HG03045 (cell line): ENCODE measurements around the gene TSPAN17.

ENCODE experiments used
- ATAC-seq: cut with Tn5 transposase; IDR thresholded peaks from one replicate; pipeline ENCODE4 v1.9.1; 2021; ENCODE audit warnings: mild to moderate bottlenecking, moderate library complexity; ENCODE audit not compliant: unreplicated experiment

TSPAN17 gene

DNA sequence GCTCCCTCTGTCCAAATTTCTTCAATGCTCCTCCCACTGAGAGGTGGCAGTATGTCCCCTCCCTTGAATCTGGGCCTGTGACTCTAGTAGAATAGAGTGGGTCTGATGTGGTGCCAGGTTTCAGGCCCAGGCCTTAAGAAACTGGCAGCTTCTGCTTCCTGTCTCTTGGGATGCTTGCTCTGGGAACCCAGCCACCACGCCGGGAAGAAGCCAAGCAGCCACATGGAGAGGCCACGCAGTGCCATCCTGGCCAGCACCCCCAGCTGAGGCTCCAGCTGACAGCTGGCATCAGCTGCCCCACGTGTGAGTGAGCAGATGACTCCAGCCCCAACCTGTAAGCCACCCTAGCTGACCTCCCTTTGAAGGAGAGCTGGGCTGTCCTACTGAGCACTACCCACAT lies 7.3 kb upstream of the TSPAN17 start:
- no peak for ATAC-seq

DNA sequence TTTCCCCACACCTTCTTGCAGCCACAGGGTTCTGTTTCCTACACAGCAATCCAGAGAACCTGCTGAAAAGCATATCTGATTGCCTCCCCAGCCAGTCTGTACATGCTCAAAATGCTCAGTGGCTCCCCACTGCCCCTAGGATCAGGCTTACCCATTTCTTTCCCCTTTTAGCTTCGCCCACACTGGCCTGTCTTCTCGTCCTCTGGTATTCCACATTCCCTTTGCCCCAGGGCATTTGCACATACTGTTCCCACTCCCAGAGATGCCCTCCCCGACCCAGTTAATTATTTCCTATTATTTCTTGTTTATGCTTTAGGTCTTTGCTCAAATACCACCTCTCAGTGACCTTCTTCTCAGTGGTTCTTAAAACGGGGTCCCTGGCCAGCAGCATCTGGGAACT lies 6.7 kb upstream of the TSPAN17 start:
- ATAC-seq: no peak

DNA sequence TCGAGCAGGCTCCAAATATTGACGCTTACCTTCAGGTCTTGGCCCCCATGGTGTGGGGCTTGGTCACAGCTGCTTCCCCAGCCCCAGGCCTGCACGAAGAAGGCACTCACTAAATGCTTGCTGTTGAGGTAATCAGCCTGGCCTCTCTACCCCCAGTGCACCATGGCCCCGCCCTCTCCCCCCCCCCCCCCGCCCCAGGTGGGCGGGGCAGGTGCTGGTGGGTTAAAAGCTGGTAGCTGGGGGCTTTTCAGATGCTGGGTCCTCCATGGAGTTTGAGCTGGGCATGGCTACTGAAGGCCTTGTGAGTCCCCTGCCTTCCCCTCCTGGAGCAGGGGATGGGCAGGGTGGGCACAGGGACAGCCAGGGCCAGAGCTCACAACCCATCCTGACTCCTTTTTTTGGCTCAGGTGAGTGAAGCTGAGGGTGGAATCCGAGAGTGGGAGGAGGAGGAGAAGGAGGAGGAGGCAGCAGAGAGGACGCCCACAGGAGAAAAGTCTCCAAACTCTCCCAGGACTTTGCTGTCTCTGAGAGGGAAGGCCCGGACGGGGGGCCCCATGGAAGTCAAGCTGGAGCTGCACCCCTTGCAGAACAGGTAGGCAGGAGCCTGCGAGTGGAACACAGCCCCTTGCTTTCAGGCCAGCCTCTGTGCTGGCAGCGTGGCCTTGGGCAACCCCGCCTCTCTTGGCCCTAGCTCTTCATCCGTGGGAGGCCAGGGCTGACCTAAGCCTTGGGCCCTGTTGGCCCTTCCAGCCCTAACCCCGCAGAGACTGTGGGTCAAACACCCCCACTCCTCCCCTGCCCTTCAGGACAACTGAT lies 4.4 kb upstream of the TSPAN17 start:
- ATAC-seq: no peak

DNA sequence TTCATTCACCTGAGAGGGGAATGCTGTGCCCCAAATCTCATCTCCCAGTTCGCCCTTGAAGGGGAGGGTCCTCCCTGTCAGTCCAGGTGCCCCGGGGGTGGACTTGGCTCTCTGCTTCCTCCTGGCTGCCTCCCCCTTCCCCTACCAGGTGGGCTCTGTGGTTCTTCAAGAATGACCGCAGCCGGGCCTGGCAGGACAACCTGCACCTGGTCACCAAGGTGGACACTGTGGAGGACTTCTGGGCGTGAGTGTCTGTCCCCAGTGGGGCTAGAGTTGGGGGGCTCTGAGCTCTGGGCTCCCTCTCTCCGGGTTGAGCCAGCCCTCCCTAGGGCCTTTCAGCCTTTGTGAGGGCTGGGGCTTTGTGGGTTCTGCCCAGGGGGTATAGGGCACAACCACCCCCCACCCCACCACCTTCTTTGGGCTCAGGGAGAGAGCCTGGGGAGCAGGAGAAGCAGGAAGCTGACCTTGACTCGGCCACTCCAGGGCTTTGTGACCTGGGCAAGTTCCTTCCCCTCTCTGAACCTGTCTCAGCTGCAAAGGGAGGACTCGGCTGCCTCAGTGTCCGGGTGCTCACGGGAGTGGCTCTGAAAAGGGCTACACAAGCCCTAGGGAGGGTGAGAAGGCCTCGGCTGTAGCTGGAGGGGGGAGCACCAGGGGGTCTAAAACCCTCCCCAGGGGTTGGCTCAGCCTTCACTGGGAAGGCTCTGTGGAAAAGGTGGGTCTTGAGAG lies 3.6 kb upstream of the TSPAN17 start:
- no peak for ATAC-seq

DNA sequence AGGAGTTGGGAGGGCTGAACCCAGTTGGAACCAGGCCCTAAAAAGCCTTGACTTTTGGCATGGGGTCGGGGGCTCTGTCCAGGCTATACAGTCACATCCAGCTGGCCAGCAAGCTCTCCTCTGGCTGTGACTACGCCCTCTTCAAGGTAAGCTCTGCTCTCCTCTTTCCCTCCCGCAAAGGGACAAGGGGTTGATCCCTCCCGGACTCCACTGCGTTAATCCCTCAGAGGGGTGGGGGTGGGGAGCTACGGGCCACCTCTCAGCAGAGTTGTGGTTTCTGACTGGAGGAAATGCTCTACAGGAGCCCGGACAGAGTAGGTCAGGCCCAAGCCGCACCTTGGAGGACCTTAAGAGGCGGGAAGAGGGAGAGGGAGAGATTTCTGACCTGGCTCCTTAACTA lies 3.0 kb upstream of the TSPAN17 start:
- ATAC-seq: no peak

DNA sequence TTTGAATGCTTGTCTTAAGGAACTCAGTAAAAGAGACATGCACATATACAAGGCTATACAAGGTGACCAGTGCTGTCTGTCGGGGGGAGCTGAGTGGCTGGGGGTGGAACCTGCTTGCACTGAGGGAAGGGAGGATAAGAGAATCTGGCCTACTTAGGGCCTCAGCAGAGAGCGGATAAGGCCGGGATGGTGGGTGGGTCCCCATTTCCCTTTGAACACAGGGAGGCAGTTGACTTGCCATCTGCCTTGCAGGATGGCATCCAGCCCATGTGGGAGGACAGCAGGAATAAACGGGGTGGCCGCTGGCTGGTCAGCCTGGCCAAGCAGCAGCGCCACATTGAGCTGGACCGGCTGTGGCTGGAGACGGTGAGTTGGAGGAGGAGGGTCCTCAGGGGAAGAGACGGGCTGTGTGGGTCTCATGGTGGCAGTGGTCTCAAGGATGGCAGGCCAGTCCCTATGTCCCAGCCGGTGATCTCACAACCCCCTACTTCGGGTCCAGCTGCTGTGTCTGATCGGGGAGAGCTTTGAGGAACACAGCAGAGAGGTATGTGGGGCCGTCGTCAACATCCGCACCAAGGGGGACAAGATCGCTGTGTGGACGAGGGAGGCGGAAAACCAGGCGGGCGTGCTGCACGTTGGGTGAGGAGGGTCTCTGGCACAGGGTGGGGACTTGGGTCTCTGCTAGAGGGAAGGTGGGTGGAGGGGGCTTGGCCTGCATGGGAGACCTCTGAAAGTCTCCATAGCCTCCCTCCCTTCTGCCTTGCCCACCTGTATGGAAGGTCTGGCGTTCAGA lies 2.2 kb upstream of the TSPAN17 start:
- no peak for ATAC-seq

DNA sequence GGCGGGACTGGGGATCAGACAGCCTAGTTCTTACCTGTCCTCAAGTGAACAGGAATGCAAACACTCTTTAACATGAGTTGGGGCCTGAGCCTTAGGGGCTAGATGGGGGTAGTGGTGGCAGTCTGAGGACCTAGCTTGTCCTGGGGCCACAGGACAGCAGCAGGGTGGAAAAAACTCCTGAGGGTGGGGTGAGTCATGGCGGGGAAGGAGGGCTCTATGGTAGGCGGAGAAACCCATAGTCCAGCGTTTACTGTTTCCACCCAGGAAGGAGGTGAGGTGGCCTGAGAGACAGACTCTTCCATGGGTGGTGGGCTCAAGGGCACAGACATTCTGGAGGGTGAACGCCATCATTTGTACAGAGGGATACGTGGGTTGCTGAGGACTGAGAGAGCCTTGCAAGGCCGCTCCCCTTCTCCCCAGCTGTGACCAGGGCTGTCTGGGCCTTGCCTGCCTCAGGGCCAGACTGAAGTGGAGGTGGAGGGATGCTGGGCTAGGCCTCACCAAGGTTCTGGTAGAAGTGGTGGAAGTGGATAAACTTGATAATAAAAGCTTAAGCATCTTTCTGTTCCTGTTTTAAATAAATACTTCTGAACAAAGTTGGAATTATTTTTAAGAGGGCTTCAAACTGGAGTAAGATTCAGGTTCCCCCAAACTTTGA lies 1.1 kb upstream of the TSPAN17 start:
- no peak for ATAC-seq

DNA sequence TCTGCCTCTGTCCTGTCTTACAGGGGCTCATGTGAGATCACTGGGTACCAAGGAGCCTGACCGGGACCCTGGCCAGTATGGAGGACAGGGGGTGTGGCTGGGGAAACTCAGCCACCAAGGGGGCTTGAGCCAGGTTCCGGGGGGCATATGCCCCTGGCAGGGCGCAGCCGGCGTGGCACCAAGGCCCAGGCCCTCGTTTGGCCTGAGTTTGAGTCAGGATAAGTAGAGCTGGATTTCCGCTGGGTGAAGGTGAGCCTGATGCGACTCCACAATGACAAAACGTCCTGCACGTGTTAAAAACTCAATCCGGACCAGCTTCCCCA lies 616 bp upstream of the TSPAN17 start:
- no peak for ATAC-seq

DNA sequence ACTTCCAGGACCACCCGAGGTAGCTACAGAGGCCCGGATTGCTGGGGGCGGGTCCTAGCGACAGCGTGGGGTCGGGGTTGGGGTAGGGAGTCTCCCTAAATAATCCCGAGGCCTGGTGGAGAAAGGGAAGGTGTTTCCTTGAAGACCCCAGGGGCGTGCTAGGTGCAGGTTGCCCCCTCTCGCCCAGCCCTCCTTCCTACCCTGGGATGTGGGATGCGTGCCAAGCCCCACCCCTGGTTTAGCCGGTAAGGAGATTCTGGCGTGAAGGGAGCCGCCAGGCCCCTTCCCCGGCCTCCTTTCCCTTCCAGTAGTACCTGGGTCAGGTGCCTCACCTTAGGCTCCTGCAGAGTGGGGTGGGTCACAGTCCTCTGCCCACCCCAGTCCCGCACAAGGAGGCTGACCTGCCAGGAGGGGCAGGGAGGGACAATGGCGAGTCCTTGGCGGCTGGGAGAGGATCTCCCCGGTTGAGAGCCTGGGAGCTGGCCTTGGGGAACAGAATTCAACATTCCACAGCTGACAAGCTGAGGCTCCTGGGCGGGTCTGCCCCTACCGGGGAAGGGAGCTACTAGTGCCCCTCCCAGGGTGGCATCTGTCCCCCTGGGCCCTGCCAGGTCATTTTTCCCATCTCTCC lies 674 bp downstream of the TSPAN17 start:
- no peak for ATAC-seq

DNA sequence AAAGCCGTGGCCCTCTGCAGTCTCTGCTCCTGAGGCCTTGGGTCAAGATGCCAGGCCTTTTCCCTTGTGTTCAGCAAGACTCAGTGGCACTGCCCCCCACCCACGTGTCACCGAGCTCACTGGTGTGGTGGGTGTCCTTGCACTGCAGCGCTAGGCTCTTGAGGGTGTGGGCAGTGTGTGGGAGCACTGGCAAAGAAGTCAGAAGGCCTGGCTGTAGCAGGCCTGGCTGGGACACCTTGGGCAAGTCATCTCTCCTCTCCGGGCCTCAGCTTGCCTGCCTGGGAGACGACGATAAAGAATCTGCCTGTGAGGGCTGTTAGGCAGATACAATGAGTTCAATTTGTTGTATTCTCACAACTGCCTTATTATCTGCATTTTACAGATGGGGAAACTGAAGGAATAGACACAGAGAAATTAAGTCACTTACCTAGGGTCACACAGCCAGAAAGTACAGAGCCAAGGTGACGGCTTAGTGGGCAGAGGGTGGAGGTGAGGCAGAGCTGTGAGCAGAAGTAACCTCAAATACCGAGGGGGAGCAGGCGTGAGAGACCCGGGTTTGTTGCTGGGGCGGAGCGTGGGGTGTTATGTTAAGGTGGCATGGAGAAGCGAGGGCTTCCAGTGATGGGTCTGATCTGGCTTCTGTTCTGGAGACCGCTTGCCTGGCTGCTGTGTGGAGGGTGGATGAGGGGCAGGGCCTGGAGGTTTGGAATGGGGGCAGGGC lies 1.4 kb downstream of the TSPAN17 start:
- ATAC-seq: no peak

DNA sequence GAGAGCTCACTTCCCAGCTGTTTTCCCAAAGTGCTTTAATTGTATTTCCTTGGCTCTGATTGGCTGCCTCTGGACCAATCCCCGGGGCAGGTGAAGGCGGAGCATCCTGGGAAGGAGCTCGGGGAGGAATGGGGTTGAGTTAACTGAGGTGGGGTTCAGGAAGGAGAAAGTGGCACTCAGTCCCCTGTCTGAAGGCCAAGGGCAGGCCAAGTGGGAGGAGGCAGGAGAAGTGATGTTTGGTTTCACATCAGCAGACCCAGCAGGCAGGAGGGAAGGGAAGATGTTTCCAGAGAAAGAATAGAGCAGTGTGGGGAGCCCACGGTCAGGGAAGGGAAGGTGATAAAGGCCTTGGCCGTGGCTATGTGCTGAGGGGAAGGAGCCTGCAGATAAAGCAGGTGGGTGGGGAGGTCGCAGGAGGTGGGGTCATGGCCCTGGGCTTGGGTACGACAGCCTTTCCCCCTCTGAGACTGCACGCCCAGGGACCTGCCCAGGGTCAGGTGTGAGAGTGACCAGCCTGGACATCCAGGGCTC lies 3.1 kb downstream of the TSPAN17 start:
- ATAC-seq: no peak

DNA sequence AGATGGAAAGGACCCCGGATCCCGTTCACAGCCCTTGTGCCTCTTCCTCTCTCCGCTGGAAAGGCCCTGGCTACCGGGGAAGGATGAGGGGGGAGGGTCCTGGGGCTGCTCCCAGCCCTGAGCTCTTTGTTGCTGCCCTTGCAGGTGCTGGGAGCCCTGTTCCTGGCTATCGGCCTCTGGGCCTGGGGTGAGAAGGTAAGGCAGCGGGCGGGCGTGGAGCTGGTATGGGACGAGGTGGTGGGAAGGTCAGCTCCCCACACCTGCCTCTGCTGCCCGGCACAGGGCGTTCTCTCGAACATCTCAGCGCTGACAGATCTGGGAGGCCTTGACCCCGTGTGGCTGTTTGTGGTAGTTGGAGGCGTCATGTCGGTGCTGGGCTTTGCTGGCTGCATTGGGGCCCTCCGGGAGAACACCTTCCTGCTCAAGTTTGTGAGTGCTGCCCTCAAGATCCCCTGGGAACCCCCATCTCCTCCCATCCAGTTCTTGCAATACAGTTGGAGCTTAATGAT lies 4.2 kb downstream of the TSPAN17 start:
- no peak for ATAC-seq

DNA sequence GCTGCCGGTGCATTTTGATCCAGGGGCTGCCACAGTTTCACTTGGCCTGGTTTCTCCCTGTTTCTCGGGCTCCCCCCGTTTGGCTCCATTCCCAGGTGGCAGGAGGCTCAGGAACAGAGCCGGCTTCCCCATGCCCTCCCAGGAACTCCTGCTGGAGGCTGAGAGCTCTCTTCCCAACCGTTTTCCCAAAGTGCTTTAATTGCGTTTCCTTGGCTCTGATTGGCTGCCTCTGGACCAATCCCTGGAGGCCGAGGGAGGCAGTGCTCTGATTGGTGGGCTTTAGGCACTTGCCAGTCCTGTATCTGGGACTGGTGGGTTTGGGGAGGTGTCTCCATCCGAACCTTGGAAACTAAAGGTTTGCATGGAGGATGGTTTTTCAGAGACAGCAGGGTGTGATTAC lies 4.9 kb downstream of the TSPAN17 start:
- no peak for ATAC-seq

DNA sequence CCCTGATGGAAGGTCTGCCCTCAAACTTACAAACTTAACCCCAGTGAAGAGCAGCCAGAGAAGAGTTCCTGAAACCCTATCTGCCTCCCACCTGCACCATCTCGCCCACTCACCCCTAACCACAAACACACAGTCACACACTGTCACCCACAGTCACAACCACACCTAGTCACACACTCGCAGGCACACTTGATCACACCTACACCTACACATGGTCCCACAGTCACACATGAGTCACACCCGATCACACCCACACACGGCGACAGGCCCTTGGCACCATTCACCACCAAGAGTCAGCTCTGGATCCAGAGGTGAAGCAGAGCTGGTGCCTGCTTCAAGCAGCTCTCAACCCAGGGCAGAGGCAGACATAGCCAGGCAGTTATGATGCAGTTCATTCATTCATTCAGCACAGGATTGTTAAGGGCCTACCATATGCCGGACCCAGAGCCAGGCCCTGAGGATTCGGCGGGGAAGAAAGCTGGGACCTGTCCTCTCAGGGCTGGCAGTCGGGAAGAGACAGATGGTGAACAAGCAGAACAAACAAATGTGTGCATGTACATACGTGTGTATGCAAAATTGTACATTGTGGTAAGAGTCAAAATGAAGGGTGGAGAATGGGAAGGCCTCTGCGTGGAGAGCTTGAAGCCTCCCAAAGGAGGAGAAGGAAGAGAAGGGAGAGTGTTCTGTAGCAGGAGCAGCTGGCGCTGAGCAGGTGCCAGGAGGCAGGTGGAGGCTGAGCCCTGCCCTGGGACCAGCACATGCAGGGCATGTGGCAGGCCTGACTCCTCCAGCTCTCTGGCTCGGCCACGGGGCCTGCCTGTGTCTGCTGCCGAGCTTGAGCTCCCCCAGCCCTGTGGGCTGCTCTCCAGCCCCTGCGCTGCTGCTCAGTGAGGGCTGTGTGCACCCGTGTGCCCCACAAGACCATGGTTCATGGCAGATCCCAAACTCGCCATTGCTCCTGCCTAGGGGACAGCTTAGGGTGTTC lies 6.4 kb downstream of the TSPAN17 start:
- no peak for ATAC-seq

DNA sequence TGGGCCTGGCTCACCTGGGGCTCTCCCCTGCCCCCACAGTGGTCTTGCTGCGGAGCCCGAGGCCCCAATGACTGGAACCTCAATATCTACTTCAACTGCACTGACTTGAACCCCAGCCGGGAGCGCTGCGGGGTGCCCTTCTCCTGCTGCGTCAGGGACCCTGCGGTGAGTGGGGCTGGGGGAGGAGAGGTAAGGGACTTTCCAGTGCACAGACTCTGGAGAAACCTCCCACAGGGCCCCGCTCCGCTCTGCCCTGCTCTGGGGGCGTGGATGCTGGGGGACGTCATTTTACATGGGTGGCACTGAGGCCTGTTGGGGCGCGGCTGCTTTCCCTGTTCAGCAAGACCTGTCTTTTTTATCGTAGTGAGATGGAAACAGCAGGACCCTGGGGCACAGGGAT lies 7.6 kb downstream of the TSPAN17 start:
- no peak for ATAC-seq

DNA sequence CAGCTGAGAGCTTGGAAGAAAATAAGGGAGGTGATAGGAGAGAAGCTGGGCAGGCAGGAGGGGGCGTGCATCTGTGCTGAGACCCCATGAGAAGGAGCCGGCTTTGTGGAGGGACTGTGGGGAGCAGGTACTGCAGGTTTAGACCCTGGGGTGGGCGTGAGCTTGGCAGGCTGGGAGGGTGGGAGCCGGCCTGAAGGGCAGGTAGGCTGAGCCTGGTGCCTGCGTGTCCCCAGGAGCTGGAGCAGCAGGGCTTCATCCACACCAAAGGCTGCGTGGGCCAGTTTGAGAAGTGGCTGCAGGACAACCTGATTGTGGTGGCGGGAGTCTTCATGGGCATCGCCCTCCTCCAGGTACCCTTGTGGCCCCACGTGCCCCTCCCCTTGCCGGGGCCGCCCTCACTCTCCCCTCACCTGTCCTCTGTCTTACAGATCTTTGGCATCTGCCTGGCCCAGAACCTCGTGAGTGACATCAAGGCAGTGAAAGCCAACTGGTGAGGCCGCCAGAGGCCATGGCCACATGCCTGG lies 9.2 kb downstream of the TSPAN17 start:
- no peak for ATAC-seq

DNA sequence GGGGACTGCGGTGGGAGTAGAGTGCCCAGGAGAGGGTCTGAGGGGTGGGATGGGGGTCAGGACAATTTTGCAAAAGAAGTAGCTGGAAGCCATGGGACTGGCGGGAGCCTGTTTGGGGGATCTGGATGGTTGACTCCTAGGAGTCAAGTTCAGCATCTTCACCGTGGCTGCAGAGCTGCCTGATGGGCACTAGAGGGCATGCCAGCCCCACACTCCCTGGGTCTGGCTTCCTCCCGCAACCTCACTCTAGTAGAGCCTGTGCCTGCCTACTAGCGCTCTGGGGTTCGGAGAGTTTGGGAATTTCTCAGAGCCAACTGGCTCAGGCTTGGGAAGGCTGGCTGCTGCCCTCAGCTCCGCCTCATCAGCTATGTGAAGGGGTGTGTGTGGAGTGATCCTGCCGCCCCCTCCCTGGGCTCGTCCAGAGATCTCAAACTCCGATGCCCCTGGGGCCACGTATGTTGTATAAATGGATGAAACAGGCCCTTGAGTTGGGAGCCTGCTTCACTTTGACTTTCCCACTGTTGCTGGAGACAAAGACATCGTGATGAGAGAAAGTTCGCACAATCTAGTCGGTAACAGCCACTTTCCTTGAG lies 10.8 kb downstream of the TSPAN17 start:
- ATAC-seq: peak; percentile 49
